BLaER1 treated with 17β-estradiol and CSF1 and Interleukin-3, amounts not matched to agents 10 nM and 100 nM (cell line): Measurements from ENCODE around the gene LPIN1.

Source experiments
- H3K27ac ChIP-seq, 11 experiments: shearing (Covaris generic); formaldehyde crosslinking; 2 replicates each; pipeline ENCODE4 v1.8.1; 2022
- H3K27me3 ChIP-seq, 11 experiments: shearing (Covaris generic); formaldehyde crosslinking; 2 replicates each; pipeline ENCODE4 v1.8.1; 2022
- H3K36me3 ChIP-seq, 11 experiments: shearing (Covaris generic); formaldehyde crosslinking; 2 replicates each; pipeline ENCODE4 v1.8.1; 2022
- H3K4me1 ChIP-seq, 10 experiments: shearing (Covaris generic); formaldehyde crosslinking; 2 replicates each; pipeline ENCODE4 v1.8.1; 2022
- H3K4me2 ChIP-seq, 11 experiments: shearing (Covaris generic); formaldehyde crosslinking; 2 replicates each; pipeline ENCODE4 v1.8.1; 2022
- H3K4me3 ChIP-seq, 10 experiments: shearing (Covaris generic); formaldehyde crosslinking; 2 replicates each; pipeline ENCODE4 v1.8.1; 2022
- H3K9ac ChIP-seq, 11 experiments: shearing (Covaris generic); formaldehyde crosslinking; 2 replicates each; pipeline ENCODE4 v1.8.1; 2022
- H3K9me3 ChIP-seq, 11 experiments: shearing (Covaris generic); formaldehyde crosslinking; replicated peaks in 1 of 11; 2 replicates each; pipeline ENCODE4 v1.8.1; 2022
- H4K20me1 ChIP-seq, 11 experiments: shearing (Covaris generic); formaldehyde crosslinking; 2 replicates each; pipeline ENCODE4 v1.8.1; 2022
- Cebpa-rat ChIP-seq, 11 experiments: shearing (Covaris generic); IDR thresholded peaks; 2 replicates each; pipeline ENCODE4 v1.8.1; 2022

LPIN1 gene

DNA sequence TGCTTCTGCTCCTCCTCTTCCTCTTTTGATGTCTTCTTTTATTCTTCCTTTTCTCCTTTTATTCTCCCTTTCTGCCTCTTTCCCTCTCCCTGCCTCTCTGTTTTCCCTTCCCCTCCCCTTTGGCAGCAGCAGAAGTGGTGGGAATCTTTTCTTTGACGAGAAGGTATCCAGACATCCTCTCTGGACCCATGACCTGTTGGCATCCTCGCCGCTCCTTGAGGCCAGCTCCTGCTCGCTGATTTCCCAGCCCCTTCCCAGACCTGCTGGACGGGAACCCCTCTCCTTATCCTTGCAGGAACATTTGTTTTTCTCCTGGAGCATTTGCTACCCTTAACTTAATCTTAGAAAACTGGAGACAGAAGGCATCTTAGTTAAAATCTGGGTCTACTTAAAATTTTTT is 130.5 kb downstream of the LPIN1 start:
- H3K9ac ChIP-seq = no peak overlapping the region
- no peak overlapping the region for H3K4me2 ChIP-seq
- peaks cover 0 to 16% (median 8%) of the 10 kb centered on the region in 10 experiments; a peak in 13 of 20 replicates for H3K4me1 ChIP-seq
- H3K36me3 ChIP-seq = no peaks in the 10 kb centered on the region
- TF ChIP-seq Cebpa-rat (IDR thresholded peaks at IDR 0.05) = no peak
- H4K20me1 ChIP-seq = no peaks in the 10 kb centered on the region
- no peak overlapping the region for H3K27ac ChIP-seq
- H3K9me3 ChIP-seq = no peaks in the 10 kb centered on the region
- H3K27me3 ChIP-seq = no peaks in the 10 kb centered on the region
- H3K4me3 ChIP-seq = no peak overlapping the region
